Neural progenitor cell (in vitro differentiated cells): ENCODE data around the gene BCKDHB. TPM values are rescaled to one million over a fixed set of nuclear protein-coding genes. Genes with fewer than 3 reads are reported as not detected.

Source experiments
- DNase-seq: peaks from one replicate; pipeline ENCODE4 v3.0.0-alpha.2; 2016; ENCODE audit warnings: low spot score
- H2AFZ ChIP-seq: fragments of 200-600 bp; sonication (generic); replicated peaks from 2 replicates; pipeline ENCODE4 v1.6.1; 2016; ENCODE audit warnings: antibody characterized with exemption
- H3F3A ChIP-seq: fragments of 200-600 bp; sonication (generic); 2 replicates; pipeline ENCODE4 v1.6.1; 2016; ENCODE audit warnings: antibody characterized with exemption, low read depth
- H3K27ac ChIP-seq: fragments of 200-600 bp; sonication (generic); 2 replicates; pipeline ENCODE4 v1.5.1; 2016; ENCODE audit warnings: mild to moderate bottlenecking
- H3K27me3 ChIP-seq: fragments of 200-600 bp; sonication (generic); 2 replicates; pipeline ENCODE4 v1.6.1; 2016; ENCODE audit warnings: mild to moderate bottlenecking, moderate library complexity
- H3K36me3 ChIP-seq: fragments of 200-600 bp; sonication (generic); 2 replicates; pipeline ENCODE4 v1.5.1; 2016
- H3K4me1 ChIP-seq: fragments of 200-600 bp; sonication (generic); 2 replicates; pipeline ENCODE4 v1.6.1; 2016; ENCODE audit warnings: mixed run types
- H3K4me2 ChIP-seq: fragments of 200-600 bp; sonication (generic); 2 replicates; pipeline ENCODE4 v1.6.1; 2016
- H3K4me3 ChIP-seq: fragments of 200-600 bp; sonication (generic); 2 replicates; pipeline ENCODE4 v1.5.1; 2016
- H3K79me2 ChIP-seq: fragments of 200-600 bp; sonication (generic); 2 replicates; pipeline ENCODE4 v1.6.1; 2016; ENCODE audit warnings: low read depth
- H3K9ac ChIP-seq: fragments of 200-600 bp; sonication (generic); 2 replicates; pipeline ENCODE4 v1.6.1; 2016
- H3K9me3 ChIP-seq: fragments of 200-600 bp; sonication (generic); 2 replicates; pipeline ENCODE4 v1.5.1; 2016; ENCODE audit warnings: low read depth
- H4K20me1 ChIP-seq: fragments of 200-600 bp; sonication (generic); 2 replicates; pipeline ENCODE4 v1.6.1; 2016; ENCODE audit warnings: low read depth
- H3K27ac Mint-ChIP-seq: 3 replicates; pipeline ENCODE4 v1.8.0; 2021; ENCODE audit warnings: mixed read lengths
- H3K27me3 Mint-ChIP-seq: 2 replicates; pipeline ENCODE4 v1.8.0; 2022; ENCODE audit warnings: low read depth, mild to moderate bottlenecking, inconsistent platforms, moderate library complexity, mixed read lengths; ENCODE audit not compliant: insufficient read depth
- H3K36me3 Mint-ChIP-seq: 3 replicates; pipeline ENCODE4 v1.8.0; 2021; ENCODE audit warnings: mixed read lengths
- H3K4me1 Mint-ChIP-seq: 3 replicates; pipeline ENCODE4 v1.8.0; 2021; ENCODE audit warnings: mixed read lengths
- H3K4me3 Mint-ChIP-seq: 3 replicates; pipeline ENCODE4 v1.8.0; 2021; ENCODE audit warnings: mild to moderate bottlenecking, moderate library complexity, mixed read lengths
- H3K9me3 Mint-ChIP-seq: 3 replicates; pipeline ENCODE4 v1.8.0; 2020; ENCODE audit warnings: mixed read lengths
- CTCF ChIP-seq: fragments of 200-600 bp; sonication (generic); IDR thresholded peaks from 2 replicates; pipeline ENCODE4 v1.5.1; 2017; ENCODE audit warnings: antibody characterized with exemption, mild to moderate bottlenecking
- EZH2 ChIP-seq: fragments of 200-600 bp; sonication (generic); IDR thresholded peaks from 2 replicates; pipeline ENCODE4 v1.6.1; 2017; ENCODE audit warnings: antibody characterized with exemption, mild to moderate bottlenecking, moderate library complexity
- EZH2phosphoT487 ChIP-seq: fragments of 200-600 bp; sonication (generic); IDR thresholded peaks from 2 replicates; pipeline ENCODE4 v1.6.1; 2017; ENCODE audit warnings: antibody characterized with exemption
- total RNA-seq: library from RNA; depleted of rRNA; stranded (reverse); fragments of >200 nt; gene quantifications from 2 replicates; pipeline ENCODE4 v1.2.3, GENCODE V29; 2015; ENCODE audit warnings: low replicate concordance

Gene BCKDHB
- total RNA-seq, 1 donor from 2014 or later: 48.2 TPM

- peaks cover 4% of the 10 kb centered on the region for H4K20me1 ChIP-seq
- no peaks in the 10 kb centered on the region for H3F3A ChIP-seq
- H2AFZ ChIP-seq: no peak overlapping the region
- H3K9me3 ChIP-seq: no peaks in the 10 kb centered on the region
- TF ChIP-seq EZH2phosphoT487: no peak
- TF ChIP-seq EZH2: no peak
- TF ChIP-seq CTCF: no peak
- no peak overlapping the region for H3K4me3 ChIP-seq
- Mint-ChIP-seq H3K4me3 (no peak overlapping the region), H3K27me3 (no peaks in the 10 kb centered on the region), H3K27ac (no peak overlapping the region), H3K4me1 (peaks cover 13% of the 10 kb centered on the region), H3K9me3 (peaks cover 7% of the 10 kb centered on the region), H3K36me3 (peaks cover 19% of the 10 kb centered on the region)
- no peak overlapping the region for H3K9ac ChIP-seq
- H3K79me2 ChIP-seq: no peaks in the 10 kb centered on the region
- H3K27me3 ChIP-seq: no peaks in the 10 kb centered on the region
- H3K4me1 ChIP-seq: peaks cover 15% of the 10 kb centered on the region
- no peak overlapping the region for H3K4me2 ChIP-seq
- no peaks in the 10 kb centered on the region for H3K36me3 ChIP-seq
- H3K27ac ChIP-seq: no peak overlapping the region
- DNase-seq: no peak
Measured at GRCh38 chr6:80215063-80215462, 108.6 kb downstream of the BCKDHB start.

GRCh38 chr6:80217794-80218193 lies 111.3 kb downstream of the BCKDHB start:
- no peak for TF ChIP-seq EZH2
- TF ChIP-seq EZH2phosphoT487: no peak
- no peak for TF ChIP-seq CTCF
- no peaks in the 10 kb centered on the region for H3K27me3 ChIP-seq
- H3F3A ChIP-seq: no peaks in the 10 kb centered on the region
- no peak overlapping the region for H3K27ac ChIP-seq
- H3K9me3 Mint-ChIP-seq: peaks cover 10% of the 10 kb centered on the region
- no peak overlapping the region for H3K4me3 ChIP-seq
- H3K79me2 ChIP-seq: no peaks in the 10 kb centered on the region
- H3K4me3 Mint-ChIP-seq: no peak overlapping the region
- H3K36me3 ChIP-seq: no peaks in the 10 kb centered on the region
- no peaks in the 10 kb centered on the region for H3K9me3 ChIP-seq
- H3K9ac ChIP-seq: no peak overlapping the region
- peaks cover 7% of the 10 kb centered on the region for H3K4me1 Mint-ChIP-seq
- H3K4me1 ChIP-seq: peaks cover 6% of the 10 kb centered on the region
- H3K27me3 Mint-ChIP-seq: no peaks in the 10 kb centered on the region
- H3K36me3 Mint-ChIP-seq: peaks cover 17% of the 10 kb centered on the region
- H2AFZ ChIP-seq: no peak overlapping the region
- no peak overlapping the region for H3K4me2 ChIP-seq
- DNase-seq: no peak
- H3K27ac Mint-ChIP-seq: no peak overlapping the region
- no peaks in the 10 kb centered on the region for H4K20me1 ChIP-seq

- Mint-ChIP-seq H3K36me3 (peaks cover 23% of the 10 kb centered on the region), H3K9me3 (peaks cover 8% of the 10 kb centered on the region), H3K27ac (no peak overlapping the region), H3K4me1 (peaks cover 11% of the 10 kb centered on the region), H3K4me3 (no peak overlapping the region), H3K27me3 (peaks cover 3% of the 10 kb centered on the region)
- no peaks in the 10 kb centered on the region for H3K79me2 ChIP-seq
- no peak overlapping the region for H2AFZ ChIP-seq
- no peak overlapping the region for H3K9ac ChIP-seq
- peaks cover 12% of the 10 kb centered on the region for H3K4me1 ChIP-seq
- peak overlapping the region; percentile 11 for H3K4me2 ChIP-seq
- H3F3A ChIP-seq: no peaks in the 10 kb centered on the region
- H3K36me3 ChIP-seq: no peaks in the 10 kb centered on the region
- no peak overlapping the region for H3K4me3 ChIP-seq
- no peak for DNase-seq
- no peak for TF ChIP-seq EZH2phosphoT487
- TF ChIP-seq EZH2: no peak
- TF ChIP-seq CTCF: no peak
- no peaks in the 10 kb centered on the region for H3K9me3 ChIP-seq
- H3K27ac ChIP-seq: no peak overlapping the region
- no peaks in the 10 kb centered on the region for H4K20me1 ChIP-seq
- no peaks in the 10 kb centered on the region for H3K27me3 ChIP-seq
Measured at GRCh38 chr6:80223743-80224212, 117.3 kb downstream of the BCKDHB start.
